GM23248 (cell line): ENCODE results near the gene MAMDC2.

Source experiments
- EZH2 ChIP-seq: fragments of 200-600 bp; sonication (generic); IDR thresholded peaks from 2 replicates; pipeline ENCODE4 v1.6.1; 2018; ENCODE audit warnings: antibody characterized with exemption, mild to moderate bottlenecking; ENCODE audit not compliant: insufficient read depth, poor library complexity, severe bottlenecking
- EZH2phosphoT487 ChIP-seq: fragments of 200-600 bp; sonication (generic); IDR thresholded peaks from 2 replicates; pipeline ENCODE4 v1.6.1; 2018; ENCODE audit warnings: antibody characterized with exemption, moderate library complexity, mild to moderate bottlenecking, low read depth; ENCODE audit not compliant: insufficient read depth

DNA sequence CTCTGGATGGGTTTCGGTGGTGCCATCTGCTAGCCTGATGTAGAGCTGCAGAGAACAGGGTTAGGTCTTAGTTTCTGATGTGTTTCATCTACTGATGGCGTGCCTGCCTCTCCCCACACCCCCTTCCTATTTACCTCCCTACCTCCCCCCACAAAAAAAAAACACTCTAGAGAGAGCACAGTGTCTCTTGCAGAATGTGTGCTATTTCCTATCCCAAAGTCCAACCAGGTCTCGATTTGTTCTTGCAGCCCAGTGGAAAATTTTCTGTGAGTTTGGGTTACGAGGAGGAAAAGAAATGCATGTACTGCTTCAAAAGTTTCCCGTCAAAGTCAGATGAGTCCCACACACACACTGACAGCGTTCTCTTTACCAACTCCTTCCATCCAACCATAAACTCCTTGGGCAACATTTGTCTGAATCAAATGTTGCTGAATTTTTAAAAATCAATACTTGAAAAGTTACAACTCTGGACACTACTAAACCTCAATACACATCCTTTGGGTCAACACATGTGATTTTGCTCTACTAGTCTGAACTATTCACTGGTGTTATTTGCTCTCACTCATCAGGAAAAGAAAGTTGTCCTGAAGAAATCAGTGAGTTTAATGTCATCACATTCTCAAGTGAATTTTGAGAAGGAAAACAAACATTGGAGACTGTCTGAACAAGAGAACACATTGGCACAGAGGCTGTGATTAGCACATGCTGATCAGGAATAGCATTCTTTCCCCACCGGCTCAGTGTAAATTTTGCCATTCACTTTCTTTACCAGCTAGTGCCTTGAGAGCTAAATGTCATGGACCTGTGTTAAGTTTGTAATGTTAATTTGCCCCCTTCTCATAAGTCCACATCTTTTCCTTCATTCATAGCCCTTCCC is 84.1 kb downstream of the MAMDC2 start:
- TF ChIP-seq EZH2 = no peak
- no peak for TF ChIP-seq EZH2phosphoT487
